ENCODE data around the gene SLC34A1. TPM values are rescaled to one million over a fixed set of nuclear protein-coding genes. Genes with fewer than 3 reads are reported as not detected.
"Not testable (repeated sequence)": the region's sequence is repeated elsewhere in the genome, so short reads cannot be mapped to it uniquely, and the experiment has no call there.

SLC34A1 gene
- total RNA-seq, 1 experiment from 2014 or later = not detected

DNA sequence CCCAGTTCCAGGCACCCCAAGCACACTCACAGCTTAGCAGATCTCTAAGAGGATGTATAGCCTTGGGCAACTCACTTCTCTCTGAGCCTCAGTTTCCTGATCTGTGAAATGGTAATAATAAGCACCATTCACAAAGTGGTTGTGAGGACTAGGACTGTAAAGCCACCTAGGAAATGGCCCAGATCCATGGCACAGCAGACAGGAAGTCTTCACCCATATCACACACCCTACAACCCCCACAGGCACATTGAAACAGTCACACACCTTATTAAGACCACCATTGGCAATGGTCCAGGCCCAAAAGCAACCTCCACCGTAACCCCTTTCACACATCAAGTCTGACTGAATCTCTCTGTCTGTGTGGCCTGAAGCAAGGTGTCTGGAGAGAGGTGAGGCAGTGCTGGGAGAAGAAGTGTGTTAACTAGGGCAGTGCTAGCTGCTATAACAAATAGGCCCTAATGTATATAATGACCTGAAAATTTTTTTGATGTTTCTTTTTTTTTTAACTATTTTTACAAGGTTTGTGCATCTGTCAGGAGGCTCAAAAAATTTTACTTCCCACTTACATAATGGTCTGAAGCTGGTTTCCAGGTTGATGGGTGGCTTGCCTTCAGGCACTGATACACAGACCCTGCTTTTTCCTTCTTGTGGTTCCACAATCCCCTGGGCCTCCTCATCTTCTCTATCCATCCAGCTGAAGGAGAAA lies 28.9 kb upstream of the SLC34A1 start:
- no peak for DNase-seq (ENCODE audit: low read depth)

DNA sequence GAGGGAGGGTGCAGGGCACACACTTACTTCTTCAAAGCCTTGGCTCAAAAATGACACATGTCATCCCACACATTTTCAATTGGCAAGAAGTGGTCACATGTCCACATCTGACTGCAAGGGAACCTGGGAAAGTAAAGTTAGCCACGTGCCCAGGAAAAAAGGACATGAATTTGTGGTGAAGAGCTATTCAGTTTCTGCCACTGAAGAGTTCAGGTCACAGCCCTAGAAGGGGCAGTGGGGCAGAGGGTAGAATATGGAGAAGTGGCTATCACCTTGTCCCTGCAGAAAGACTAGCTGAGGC lies 28.4 kb upstream of the SLC34A1 start:
- no peak for DNase-seq (ENCODE audit: low read depth)

DNA sequence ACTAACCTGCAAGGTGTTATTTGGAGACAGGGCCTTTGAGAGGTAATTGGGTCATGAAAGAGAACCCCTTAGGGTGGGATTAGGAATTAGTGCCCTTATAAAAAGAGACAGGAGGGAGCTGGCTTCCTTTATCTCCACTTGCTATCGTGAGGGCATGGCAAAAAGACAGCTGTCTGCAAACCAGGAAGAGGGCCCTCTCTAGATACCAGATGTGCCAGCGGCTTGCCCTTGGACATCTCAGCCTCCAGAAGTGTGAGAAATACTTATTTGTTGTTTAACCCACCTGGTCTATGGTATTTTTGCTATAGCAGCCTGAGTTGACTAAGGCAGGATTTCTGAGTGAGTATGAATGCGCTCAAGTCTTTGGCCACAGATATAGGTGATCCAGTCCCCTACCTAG lies 27.5 kb upstream of the SLC34A1 start:
- no peak for DNase-seq (ENCODE audit: low read depth)

DNA sequence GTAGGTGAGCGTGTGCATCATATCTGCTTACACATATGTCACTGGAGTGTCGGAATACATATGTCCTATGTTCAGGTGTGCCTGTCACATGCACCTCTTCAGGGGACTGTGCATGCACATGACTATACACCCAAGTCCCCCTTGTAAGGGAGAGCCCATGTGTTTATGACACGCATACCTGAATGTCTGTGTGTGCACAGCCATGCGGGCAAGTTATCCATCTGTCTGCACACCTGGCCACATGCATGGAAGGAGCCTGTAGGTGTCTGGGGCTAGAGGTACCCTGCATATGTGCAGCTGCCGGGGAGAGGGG lies 27.1 kb upstream of the SLC34A1 start:
- DNase-seq (ENCODE audit: low read depth) = no peak

DNA sequence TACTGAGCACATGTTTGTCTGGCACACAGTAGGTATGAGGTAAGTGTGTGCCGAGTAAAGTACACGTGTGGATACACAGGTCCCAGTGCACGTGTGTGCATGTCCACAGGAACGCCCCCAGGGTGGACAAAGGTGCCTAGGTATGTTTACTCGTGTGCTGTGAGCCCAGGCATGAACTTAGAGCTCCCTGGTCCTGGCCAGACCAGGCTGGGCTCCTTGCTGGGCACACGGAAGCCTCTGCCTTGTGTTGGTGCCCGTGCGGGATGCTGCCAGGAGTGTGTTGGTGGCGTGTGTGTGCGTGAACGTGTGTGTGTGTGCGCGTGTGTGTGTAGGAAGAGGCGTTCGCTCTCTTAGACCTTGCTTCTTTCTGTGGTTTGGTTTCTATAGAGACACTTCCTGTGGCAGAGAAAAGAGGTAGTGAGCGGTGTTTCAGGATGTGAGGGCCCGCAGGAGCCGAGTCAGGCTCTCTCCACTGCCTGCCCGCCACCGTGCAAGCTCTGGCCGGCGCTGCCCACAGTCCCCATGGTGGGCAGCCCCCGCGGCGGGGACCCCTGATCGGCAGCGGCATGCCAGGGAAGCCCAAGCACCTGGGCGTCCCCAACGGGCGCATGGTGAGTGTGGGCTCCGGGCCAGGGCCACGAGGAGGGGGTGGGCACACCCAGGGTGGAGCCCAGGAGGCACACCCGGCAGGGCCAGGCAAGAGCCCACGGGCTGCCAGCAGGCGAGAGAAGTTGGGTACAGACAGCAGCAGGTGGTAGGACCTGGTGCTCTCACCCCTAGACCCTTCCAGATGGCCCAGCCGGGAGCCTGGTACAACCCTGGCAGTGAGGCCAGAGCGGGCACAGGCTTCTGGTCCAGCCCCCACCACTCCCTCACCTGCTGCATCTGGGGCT lies 26.5 kb upstream of the SLC34A1 start, which contains the start of gene RGS14:
Gene RGS14, plus strand, starts transcription at position 466 of the 893 bp plus-strand sequence. Its CDS starts 101 bp downstream, at position 567.
- DNase-seq (ENCODE audit: low read depth) = no peak

DNA sequence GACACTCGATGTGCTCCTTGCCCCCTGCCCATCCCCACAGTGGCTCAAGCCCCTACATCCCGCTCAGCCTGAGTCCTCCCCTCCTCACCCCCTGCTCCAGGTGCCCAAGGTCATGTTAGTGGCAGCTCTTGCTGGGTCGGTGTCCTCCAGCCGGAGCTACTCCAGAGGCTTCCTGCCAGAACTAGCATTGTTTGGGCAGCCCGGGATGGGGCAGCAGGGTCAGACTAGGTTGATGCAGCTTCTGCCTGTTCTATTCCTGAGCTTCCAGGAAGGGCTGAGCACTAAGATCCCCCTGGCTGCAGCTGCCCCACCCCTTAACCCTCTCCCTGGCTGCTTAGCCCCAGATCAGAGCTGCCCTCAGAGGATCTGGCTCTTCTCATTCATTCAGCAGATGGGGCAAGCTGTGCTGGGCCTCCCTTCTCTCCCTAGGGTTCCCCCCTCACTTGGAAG lies 25.8 kb upstream of the SLC34A1 start:
- no peak for DNase-seq (ENCODE audit: low read depth)

DNA sequence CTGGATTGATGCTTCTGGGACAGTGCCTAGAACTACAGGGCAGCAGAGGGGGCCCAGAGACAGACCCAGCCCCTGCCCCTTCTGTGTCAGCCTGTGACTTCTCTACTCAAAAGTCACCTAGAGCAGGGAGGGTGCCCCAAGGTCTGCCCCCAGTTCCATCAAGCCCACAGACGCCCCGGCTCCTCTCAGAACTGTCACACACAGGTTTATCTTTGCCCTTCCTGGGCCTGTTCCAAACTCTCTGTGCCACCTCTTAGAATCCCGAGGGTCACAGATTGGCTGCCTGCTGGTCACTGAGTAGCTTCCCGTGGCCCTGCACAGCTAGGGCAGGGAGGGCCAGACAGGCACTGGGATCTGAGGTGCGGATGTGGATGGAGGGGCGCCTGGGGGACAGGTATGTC lies 24.8 kb upstream of the SLC34A1 start:
- DNase-seq (ENCODE audit: low read depth) = no peak

DNA sequence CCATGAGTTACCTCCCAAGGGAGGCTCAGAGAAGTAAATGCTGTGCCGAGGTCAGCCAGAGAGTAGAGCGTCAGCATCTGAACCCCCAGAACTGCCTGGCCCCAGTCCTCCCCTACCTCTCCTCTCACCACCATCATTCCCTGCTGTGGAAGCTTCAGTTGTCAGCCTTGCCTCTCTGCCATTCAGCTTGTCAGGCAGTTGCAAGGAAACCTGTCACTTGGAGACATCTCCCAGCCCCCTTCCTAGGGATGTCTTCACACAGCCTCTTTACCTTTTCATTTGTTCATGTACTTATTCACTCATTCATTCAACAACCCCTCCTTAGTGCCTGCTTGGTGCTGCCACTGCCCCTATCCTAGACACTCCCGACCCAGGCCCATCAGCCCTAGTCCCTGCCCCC lies 24.4 kb upstream of the SLC34A1 start:
- DNase-seq (ENCODE audit: low read depth) = no peak

DNA sequence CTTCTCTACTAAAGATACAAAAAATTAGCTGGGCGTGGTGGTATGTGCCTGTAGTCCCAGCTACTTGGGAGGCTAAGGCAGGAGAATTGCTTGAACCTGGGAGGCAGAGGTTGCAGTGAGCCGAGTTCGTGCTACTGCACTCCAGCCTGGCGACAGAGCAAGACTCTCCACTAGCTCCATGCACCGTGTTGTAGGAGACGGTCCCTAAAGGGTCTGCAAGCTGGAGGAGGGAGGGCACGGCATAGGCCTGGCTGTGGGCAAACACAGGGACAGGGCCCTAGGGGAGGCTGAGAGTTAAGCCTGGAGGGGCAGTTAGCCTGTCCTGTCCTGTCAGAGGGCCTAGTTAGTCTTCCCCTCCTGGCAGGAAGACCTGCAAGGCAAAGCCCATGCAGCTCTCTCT lies 23.5 kb upstream of the SLC34A1 start:
- not testable (repeated sequence) for DNase-seq (ENCODE audit: low read depth)

DNA sequence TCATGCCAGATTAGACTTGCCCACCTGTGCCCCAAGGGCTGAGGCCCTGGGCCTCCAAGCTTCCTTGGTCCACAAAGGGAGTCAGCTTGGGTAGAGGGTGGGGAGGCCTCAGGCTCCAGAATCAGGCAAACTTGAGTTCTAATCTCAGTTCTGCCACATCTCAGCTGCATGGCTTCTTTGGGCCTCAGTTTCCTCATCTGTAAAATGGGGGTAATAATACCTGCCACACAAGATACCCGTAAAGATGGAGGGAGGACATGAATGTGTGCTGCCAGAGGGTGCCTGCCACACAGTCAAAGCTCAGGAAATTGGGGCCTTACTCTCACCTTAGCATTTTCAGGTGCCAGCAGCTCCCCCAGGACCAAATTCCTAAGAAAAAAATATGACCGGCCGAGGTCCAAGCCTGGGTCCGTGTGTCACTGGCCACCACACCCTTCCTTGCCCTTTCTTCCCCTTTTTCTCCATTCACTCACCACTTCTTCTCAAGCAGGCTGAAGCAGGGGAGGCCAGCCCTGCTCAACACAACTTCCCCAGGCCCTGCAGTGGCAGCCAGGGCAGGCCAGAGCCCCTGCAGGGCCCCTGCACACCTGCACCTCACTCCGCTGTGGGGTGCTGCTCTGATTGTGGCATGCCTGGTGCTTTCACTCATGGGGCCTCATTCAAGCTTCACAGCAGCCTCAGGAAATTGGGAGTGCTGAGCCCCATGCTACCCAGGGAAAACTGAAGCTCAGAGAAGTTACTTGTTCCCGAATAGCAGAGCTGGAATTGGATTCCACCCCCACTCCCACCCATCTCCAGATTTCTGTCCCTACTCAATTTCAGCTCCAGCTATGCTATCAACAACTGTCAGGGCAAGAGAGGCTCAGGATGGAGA lies 22.6 kb upstream of the SLC34A1 start:
- no peak for DNase-seq (ENCODE audit: low read depth)

DNA sequence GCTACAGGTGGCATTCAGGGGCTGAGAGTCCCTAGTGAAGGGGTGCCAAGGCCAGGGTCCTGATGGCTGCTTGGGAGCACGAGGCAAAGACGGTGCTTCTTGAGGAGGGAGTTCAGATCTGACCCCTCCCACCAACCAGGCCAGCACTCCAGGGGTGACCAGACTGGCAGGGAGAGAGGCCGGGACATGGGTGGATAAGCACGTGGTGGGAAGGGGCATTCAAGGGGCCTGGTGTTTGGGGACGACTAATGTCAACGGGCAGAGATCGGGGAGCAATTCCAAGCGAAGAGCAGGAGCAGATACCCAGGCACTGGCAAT lies 22.0 kb upstream of the SLC34A1 start:
- no peak for DNase-seq (ENCODE audit: low read depth)

DNA sequence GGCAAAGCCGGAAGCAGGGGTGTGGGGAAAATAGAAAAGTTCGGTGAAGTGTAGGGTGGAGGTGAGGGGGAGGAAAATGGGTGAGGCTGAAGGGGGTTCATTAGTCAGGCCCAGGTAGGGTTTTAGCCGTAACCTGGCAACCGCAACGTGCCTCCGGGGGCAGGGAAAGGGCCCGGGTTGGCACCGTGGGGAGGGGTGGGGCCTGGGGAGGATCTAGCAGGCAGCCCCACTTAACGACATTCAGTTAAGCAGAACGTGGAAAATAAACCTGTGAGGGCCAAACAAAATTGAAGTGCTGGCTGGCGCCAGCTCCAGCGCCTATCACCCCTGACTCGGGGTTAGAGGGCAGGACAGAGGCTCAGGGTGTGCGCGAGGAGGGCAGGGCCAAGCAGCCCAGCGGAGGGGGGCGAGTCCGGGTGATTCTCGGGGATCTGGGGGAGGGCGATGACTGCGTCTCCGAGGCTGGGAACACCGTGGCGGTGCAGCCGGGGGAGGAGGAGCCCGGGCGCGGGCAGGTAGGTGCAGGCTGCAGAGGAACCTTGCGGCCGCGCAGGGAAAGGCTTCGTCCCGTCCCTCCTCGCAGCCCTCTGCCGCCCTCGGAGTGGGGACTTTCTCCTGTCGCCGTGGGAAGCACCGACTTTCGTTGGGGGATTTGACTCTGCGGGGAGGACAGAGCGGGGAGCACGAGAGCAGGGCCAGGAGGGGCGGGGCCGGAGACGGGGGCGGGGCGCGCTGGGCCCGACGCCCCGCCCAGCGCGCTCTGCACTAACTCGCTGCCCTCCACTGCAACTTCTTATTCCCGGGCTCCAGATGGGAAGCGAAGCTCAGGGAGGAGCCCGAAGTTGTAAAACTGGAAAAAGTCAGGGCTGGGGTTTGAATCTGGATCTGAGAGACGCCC lies 21.4 kb upstream of the SLC34A1 start:
- DNase-seq (ENCODE audit: low read depth) = no peak

DNA sequence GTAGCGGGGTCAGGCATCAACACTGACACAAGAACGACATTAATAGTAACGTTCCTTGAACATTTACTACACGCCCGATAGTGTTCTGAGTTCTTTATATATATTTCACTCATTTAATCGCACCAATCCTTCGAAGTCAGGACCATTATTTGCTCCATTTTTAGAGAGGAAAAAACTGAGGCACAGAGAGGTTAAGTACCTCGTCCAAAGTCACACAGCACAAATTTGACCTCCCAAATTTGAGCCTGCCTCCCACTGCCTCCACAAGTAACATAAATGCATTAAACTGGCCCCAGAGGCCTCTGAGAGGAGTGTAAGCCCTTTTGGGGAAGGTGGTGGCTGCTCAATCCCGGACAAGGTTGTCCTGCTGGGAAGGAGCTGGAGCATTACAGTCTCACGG lies 20.7 kb upstream of the SLC34A1 start:
- no peak for DNase-seq (ENCODE audit: low read depth)

DNA sequence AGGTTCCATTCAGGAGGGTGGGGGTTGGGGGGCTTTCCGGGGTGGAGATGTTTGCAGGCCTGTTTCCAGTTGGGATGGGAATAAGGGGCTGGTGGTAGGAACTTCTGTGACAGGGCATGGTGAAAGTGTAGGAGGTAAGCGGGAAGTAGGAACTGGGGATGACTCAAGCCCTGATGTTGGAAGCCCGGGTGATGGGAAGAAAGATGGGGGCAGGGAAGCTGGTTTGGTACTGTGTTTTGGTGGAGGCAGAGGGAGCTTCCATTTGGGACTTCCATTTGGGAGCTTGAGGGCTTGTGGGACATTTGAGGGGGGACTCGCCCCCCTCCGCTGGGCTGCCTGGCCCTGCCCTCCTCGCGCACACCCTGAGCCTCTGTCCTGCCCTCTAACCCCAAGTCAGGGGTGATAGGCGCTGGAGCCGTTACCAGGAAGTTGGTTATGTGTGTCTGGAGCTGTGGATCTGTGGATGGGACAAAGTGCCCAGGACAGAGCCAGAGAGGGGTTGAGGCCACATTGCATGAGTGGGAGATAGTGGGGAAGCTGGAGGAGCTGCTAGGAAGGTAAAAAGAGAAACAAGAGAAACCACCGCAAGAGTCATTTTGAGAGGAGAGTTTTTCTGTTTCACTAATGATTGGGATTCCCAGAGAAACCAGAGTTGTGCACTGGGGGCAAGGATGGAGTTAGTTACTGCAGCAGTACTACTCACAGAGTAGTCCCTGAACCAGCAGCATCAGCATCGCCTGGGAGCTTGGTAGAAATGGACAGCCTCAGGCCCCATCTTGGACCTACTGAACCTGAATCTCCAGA lies 19.9 kb upstream of the SLC34A1 start:
- no peak for DNase-seq (ENCODE audit: low read depth)

DNA sequence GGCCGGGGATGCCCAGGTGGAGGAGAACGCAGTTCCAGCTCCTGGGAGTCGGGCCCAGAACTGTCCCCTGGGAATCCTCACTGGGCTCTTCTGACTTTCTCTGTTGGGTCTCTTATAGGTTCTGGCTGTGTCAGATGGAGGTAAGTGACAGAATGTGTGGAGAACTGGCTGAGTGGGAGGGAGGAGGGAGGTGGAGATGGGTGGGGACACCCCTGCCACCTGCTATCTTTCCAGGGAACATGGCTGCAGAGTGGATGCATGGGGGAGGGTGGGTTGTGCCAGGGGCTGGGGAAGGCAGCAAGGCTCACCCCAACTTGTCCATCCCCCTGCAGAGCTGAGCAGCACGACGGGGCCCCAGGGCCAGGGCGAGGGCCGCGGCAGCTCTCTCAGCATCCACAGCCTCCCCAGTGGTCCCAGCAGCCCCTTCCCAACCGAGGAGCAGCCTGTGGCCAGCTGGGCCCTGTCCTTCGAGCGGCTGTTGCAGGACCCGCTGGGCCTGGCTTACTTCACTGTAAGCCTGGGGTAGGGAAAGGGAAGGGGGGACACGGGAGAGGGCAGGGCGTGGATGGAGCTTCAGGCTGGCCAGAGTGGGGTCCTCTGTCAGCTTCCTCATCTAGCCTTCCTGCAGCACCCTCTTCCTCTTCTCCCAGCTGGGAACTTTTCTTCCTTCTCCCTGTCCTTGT lies 18.2 kb upstream of the SLC34A1 start:
- DNase-seq (ENCODE audit: low read depth) = no peak

DNA sequence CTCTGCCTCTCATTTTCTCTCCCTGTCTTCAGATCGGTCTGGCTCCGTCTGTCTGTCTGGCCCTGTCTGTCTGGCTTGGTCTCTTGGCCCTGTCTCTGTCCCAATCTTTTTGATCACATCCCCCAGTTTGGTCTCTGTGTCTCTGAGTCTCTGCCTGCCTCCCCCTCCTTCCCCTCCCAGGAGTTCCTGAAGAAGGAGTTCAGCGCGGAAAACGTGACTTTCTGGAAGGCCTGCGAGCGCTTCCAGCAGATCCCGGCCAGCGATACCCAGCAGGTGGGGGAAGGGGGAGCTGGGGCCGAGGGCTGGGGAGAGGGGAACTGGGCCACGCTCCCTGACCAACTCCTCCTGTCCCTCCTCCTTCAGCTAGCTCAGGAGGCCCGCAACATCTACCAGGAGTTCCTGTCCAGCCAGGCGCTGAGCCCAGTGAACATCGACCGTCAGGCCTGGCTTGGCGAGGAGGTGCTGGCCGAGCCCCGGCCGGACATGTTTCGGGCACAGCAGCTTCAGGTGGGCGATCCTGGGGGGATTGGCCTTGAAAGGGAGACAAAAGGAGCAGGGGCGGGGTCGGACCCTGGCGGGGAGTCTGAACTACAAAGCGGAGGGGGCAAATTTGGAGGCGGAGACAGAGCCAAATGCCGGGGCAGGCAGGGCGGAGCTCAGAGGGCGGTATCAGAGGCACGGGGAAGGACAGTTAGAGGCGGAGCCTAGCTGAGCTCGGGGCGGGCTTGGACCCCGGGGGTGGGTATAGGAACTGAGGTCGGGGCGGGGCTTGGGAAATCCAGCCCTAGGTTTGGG lies 17.5 kb upstream of the SLC34A1 start:
- no peak for DNase-seq (ENCODE audit: low read depth)

DNA sequence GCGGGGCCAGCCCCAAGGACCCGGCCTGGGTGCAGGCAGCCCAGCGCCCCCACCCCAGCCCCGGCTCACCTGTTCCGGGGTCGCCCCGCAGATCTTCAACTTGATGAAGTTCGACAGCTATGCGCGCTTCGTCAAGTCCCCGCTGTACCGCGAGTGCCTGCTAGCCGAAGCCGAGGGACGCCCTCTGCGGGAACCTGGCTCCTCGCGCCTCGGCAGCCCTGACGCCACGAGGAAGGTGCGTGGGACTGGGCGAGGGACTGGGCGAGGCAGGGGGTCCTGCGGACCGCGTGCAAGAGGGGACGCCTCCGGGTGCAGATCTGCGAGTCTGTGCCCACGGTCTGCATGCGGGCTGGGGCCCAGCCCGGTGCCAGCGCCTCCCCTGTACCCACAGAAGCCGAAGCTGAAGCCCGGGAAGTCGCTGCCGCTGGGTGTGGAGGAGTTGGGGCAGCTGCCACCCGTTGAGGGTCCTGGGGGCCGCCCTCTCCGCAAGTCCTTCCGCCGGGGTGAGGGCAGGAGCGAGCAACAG lies 16.8 kb upstream of the SLC34A1 start:
- no peak for DNase-seq (ENCODE audit: low read depth)

DNA sequence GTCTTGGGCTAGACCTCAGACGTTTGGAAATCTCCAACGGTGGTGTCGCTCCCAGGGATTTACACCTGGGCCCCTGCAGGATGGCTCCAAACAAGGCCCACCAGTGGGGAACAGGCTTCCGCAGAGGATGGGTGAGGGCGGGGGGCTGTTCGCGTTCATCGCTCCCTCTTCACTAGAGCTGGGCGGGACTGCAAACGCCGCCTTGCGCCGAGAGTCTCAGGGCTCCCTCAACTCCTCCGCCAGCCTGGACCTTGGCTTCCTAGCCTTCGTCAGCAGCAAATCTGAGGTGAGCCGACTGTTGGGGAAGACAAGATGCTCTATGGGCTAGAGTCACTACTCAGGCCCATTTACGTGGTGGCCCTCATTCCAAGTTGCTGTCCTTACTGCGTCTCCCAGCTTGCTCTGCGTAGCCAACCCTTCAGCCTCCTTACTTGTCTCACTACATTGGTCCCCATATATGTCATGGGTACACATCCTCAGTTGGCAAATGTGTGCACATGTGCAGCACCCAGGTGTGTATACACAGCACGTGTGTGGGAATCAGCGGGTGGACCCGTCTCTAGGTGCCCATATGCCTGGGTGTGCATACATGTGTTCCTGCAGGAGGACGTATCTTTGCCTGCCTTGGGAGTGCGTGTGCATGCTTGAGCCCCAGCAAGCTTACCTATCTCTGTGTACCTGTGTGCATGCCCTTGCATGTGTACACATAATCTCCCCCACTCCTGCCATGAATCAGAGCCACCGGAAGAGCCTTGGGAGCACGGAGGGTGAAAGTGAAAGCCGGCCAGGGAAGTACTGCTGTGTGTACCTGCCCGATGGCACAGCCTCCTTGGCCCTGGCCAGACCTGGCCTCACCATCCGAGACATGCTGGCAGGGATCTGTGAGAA lies 16.0 kb upstream of the SLC34A1 start:
- no peak for DNase-seq (ENCODE audit: low read depth)
